NCI-H2107 treated with DMSO at 0.1 percent for 48 hours (cell line): Measurements from ENCODE around the gene PDLIM1.
"Not testable (repeated sequence)": the region's sequence is repeated elsewhere in the genome, so short reads cannot be mapped to it uniquely, and the experiment has no call there.

ENCODE experiments used
- DNase-seq: peaks from one replicate; lab custom pipeline; 2025; ENCODE audit not compliant: unreplicated experiment; lab: John Stamatoyannopoulos, UW

PDLIM1 gene

DNA sequence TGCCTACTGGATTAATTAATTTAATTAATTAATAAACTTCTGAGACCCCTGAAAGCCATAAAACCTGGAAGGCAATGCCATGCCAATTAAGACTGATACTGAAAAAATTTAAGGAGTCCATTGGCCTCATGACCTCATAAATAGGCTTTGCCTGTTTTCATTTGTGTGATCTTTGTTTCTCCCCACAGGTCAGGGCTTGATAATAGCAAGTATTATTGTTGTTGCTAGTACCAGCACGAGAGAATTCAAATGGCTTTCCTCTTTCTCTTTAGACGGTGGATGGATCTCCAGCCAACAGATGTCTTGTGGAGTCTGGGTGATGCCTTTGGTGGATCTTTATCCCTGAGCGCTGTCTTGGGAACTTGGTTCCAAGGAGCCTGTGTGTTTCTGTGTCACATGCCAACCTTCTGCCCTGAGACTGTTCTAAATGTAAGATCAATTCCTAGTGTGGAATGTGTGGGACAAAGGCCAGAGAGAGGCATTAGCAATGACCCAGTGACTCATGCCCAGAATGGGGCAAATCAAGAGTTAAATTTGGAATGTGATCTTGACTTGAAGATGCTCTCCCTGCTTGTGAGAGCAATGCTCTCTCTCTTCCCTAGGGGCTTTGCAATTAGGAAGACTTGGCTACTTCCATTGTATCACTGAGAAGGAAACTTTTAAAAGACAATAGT, 79.1 kb downstream of the PDLIM1 start:
- no peak for DNase-seq

GRCh38 chr10:95209509-95210127, 81.2 kb downstream of the PDLIM1 start:
- DNase-seq: no peak

GRCh38 chr10:95208702-95209391, 82.0 kb downstream of the PDLIM1 start:
- no peak for DNase-seq

GRCh38 chr10:95202865-95203264, 87.9 kb downstream of the PDLIM1 start:
- not testable (repeated sequence) for DNase-seq

DNA sequence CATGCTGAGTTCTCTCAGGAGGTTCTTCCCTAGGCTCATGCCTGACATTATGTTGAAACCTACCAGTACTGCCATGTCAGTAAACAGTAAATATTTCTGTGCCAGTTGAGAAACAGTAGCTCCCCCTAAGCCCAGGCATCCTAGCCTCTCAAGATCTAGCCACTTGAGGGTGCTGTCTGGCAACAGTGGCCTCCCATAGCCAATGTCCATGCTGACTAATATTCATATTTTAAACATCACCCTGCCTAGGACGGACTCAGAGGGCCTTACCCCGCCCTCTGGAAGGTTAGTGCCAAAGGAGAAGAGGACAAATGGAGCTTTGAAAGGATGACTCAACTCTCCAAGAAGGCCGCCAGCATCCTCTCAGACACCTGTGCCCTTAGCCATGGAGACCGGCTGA, 89.1 kb downstream of the PDLIM1 start:
- no peak for DNase-seq

DNA sequence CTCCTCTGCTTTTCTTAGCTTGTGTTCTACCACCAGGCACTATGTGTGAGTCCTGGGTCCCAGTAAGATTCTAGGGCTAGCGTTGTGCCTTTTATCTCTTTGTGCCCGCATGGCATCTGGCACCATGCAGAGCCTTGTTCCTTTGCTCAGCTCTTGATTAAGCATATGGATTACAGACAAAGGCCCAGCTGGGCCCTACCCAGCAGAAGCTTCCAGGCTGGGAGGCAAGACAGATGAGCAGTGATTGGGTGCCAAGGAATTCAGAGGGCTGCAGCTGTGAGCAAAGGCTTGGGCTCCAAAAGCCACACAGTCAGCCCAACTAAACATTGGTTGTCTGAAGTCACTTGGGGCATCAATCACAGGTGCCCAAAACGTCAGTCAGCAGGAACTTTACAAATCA, 94.8 kb downstream of the PDLIM1 start:
- no peak for DNase-seq

- no peak for DNase-seq
Measured at GRCh38 chr10:95193944-95194343, 96.9 kb downstream of the PDLIM1 start, which contains the start of gene ACSM6. ACSM6 (plus strand) TSS chr10:95194238; CDS start chr10:95194486, 248 bp downstream.

DNA sequence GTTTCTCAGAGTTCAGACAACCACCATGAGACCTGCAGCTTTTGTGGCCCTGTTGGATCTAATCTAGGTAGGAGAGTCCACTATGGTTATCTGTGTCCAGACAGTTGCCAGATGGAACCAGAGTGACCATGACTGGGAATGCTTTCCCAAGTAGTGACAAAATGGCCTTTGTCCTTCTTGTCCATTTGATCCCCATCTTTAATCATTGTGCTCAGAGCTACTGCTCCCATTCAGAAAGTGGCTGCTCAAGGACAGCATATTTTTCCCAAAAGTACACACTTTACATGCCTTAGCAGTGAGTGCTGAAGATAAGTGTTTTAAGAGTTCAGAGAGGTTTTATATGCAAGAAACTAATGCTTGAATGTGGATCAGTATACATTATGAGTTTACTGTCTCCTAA, 102.2 kb downstream of the PDLIM1 start:
- no peak for DNase-seq

DNA sequence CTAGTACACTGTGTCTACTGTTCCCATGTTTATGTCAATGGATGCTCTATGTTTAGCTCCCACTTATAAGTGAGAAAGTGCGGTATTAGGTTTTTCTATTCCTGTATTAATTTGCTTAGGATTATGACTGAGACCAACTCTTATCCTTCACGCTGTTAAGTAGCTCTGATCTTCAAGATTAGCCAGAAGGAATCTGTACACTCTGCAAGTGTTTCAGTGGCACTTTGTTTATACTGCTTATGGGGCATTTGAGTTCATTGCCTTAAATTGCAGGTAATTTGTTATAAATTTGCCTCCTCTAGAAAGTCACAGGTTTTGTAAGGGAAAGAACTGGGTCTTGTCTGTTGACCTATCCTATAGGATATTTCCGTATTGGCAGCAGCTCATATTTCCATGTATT, 103.2 kb downstream of the PDLIM1 start:
- no peak for DNase-seq
